Natural killer cell (primary cell): ENCODE measurements around the gene SNX13. TPM values are rescaled to one million over a fixed set of nuclear protein-coding genes. Genes with fewer than 3 reads are reported as not detected.

Source experiments
- ATAC-seq, 3 donors: fragments of 150-1000 bp in 2 of 3; fragments of 200-7000 bp in 1 of 3; cut with Tn5 transposase; 1 replicate in 1 of 3; 2 replicates in 2 of 3; pipeline ENCODE4 v1.10.0; 2021; ENCODE audit warnings: mild to moderate bottlenecking in 2 of 3, moderate library complexity in 2 of 3
- DNase-seq, 2 donors: peaks; one replicate each; pipeline versions ENCODE4 v3.0.0 to v3.0.0-alpha.2; 2013 to 2021; ENCODE audit warnings: mixed read lengths in 1 of 2
- H3K27ac ChIP-seq: one replicate; pipeline ENCODE4 v1.5.1; 2013; ENCODE audit warnings: mild to moderate bottlenecking, low read length
- H3K27me3 ChIP-seq: one replicate; pipeline ENCODE4 v1.6.1; 2013; ENCODE audit warnings: low read length; ENCODE audit not compliant: control insufficient read depth, insufficient read depth
- H3K36me3 ChIP-seq: one replicate; pipeline ENCODE4 v1.6.1; 2013; ENCODE audit warnings: low read length; ENCODE audit not compliant: control insufficient read depth, insufficient read depth
- H3K4me1 ChIP-seq: one replicate; pipeline ENCODE4 v1.6.1; 2013; ENCODE audit warnings: low read length; ENCODE audit not compliant: control insufficient read depth, insufficient read depth
- H3K4me3 ChIP-seq: one replicate; pipeline ENCODE4 v1.5.1; 2013; ENCODE audit warnings: low read length
- H3K9me3 ChIP-seq: one replicate; pipeline ENCODE4 v1.6.1; 2013; ENCODE audit warnings: low read length; ENCODE audit not compliant: control insufficient read depth, insufficient read depth
- H3K27ac Mint-ChIP-seq, 2 donors: one replicate each; pipeline ENCODE4 v1.8.0; 2022; ENCODE audit warnings: mild to moderate bottlenecking in 2 of 2, mixed read lengths in 2 of 2, moderate library complexity in 1 of 2
- H3K27me3 Mint-ChIP-seq, 2 donors: one replicate each; pipeline ENCODE4 v1.8.0; 2022; ENCODE audit warnings: low read depth in 2 of 2, mixed read lengths in 2 of 2
- H3K36me3 Mint-ChIP-seq: one replicate; pipeline ENCODE4 v1.8.0; 2022; ENCODE audit warnings: mixed read lengths
- H3K4me1 Mint-ChIP-seq, 2 donors: one replicate each; pipeline ENCODE4 v1.8.0; 2022; ENCODE audit warnings: mixed read lengths in 2 of 2
- H3K4me3 Mint-ChIP-seq: one replicate; pipeline ENCODE4 v1.8.0; 2022; ENCODE audit warnings: mild to moderate bottlenecking, moderate library complexity, mixed read lengths
- H3K9me3 Mint-ChIP-seq, 2 donors: one replicate each; pipeline ENCODE4 v1.8.0; 2022; ENCODE audit warnings: mixed read lengths in 2 of 2
- CTCF ChIP-seq: fragments of 200-600 bp; IDR thresholded peaks from one replicate; pipeline ENCODE4 v1.8.0; 2022; ENCODE audit warnings: antibody characterized with exemption
- WGBS: methylation state at CpG from one replicate; pipeline ENCODE4 v1.1.7; 2013; ENCODE audit warnings: missing lambda C conversion rate; ENCODE audit not compliant: insufficient coverage; 5-methylcytosine and 5-hydroxymethylcytosine counted together
- intact Hi-C: fragments of 100-400 bp; cut with micrococcal nuclease; formaldehyde crosslinking; loops from one replicate; pipeline ENCODE4 v1.14.2; 2022
- total RNA-seq, 4 donors: library from RNA; stranded (reverse); fragments of 120-200 nt in 1 of 4; gene quantifications; one replicate each; pipeline versions ENCODE4 v1.2.3 to v1.2.4, GENCODE V29; 2013 to 2022

SNX13 gene
- total RNA-seq, 3 donors from 2014 or later (not counting 1 experiment from before 2014, with no cell fraction given), result 34.8 to 38.5 (median 37.4) TPM

GRCh38 chr7:17870406-17870805, 69.9 kb downstream of the SNX13 start:
- no peaks in the 10 kb centered on the region for H3K27me3 ChIP-seq
- DNase-seq (no peak), ATAC-seq (no peak)
- no peak overlapping the region for H3K4me3 Mint-ChIP-seq
- H3K9me3 Mint-ChIP-seq, result no peaks in the 10 kb centered on the region
- H3K4me1 Mint-ChIP-seq, result no peaks in the 10 kb centered on the region
- intact Hi-C loops, result no loop called here
- H3K9me3 ChIP-seq, result no peaks in the 10 kb centered on the region
- H3K36me3 Mint-ChIP-seq, result peaks cover 13% of the 10 kb centered on the region
- no peak overlapping the region for H3K4me3 ChIP-seq
- 100% methylated on average over 1 of the region's 2 CpGs for WGBS
- no peak overlapping the region for H3K27ac Mint-ChIP-seq
- H3K4me1 ChIP-seq, result no peaks in the 10 kb centered on the region
- no peak for TF ChIP-seq CTCF
- no peaks in the 10 kb centered on the region for H3K27me3 Mint-ChIP-seq
- H3K27ac ChIP-seq, result no peak overlapping the region
- peaks cover 47% of the 10 kb centered on the region for H3K36me3 ChIP-seq

DNA sequence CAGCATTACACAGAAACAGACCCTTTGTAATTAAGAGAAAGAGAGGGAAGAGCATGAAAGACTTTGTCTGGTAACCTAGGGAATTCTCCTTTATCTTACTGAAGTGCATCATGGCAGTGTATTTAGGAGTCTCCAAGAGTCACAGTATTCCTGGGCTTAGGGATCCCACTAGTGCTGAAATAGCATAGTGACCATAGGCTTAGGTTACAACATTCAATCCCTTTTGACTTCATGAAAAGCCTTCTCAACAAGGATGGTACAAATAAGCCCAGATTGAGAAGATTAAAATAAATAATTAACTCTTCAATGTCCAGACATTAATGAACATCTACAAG, 76.5 kb downstream of the SNX13 start:
- H3K4me3 Mint-ChIP-seq, result no peak overlapping the region
- peak overlapping the region in 1 of 2 donors; percentile 13 for H3K27ac Mint-ChIP-seq
- peaks cover 19 to 32% of the 10 kb centered on the region in 2 donors for H3K4me1 Mint-ChIP-seq
- Histone ChIP-seq H3K27me3 (no peaks in the 10 kb centered on the region), H3K9me3 (no peaks in the 10 kb centered on the region), H3K4me1 (peaks cover 9% of the 10 kb centered on the region), H3K27ac (no peak overlapping the region), H3K4me3 (no peak overlapping the region), H3K36me3 (peaks cover 22% of the 10 kb centered on the region)
- intact Hi-C loops, result no loop called here
- TF ChIP-seq CTCF, result no peak
- no peaks in the 10 kb centered on the region for H3K9me3 Mint-ChIP-seq
- H3K36me3 Mint-ChIP-seq, result peaks cover 36% of the 10 kb centered on the region
- H3K27me3 Mint-ChIP-seq, result no peaks in the 10 kb centered on the region
- no peak for DNase-seq
- no peak for ATAC-seq

- no peak overlapping the region for H3K27ac ChIP-seq
- TF ChIP-seq CTCF, result no peak
- Mint-ChIP-seq H3K4me3 (no peak overlapping the region), H3K27ac (peak overlapping the region in 1 of 2 donors; percentile 31), H3K9me3 (no peaks in the 10 kb centered on the region), H3K36me3 (peaks cover 36% of the 10 kb centered on the region), H3K4me1 (peaks cover 19 to 33% of the 10 kb centered on the region in 2 donors), H3K27me3 (no peaks in the 10 kb centered on the region)
- no peaks in the 10 kb centered on the region for H3K27me3 ChIP-seq
- WGBS, result 94% methylated on average over 6 of the region's 7 CpGs
- peaks cover 9% of the 10 kb centered on the region for H3K4me1 ChIP-seq
- DNase-seq (no peak), ATAC-seq (peak in 1 of 3 donors; percentile 27)
- H3K4me3 ChIP-seq, result no peak overlapping the region
- H3K9me3 ChIP-seq, result no peaks in the 10 kb centered on the region
- H3K36me3 ChIP-seq, result peaks cover 22% of the 10 kb centered on the region
- intact Hi-C loops, result no loop called here
Observed at GRCh38 chr7:17863095-17863808, 77.0 kb downstream of the SNX13 start.

GRCh38 chr7:17856251-17856650, 84.0 kb downstream of the SNX13 start:
- intact Hi-C loops, result no loop called here
- Mint-ChIP-seq H3K27ac (no peak overlapping the region), H3K9me3 (peaks cover 2 to 3% of the 10 kb centered on the region in 2 donors), H3K27me3 (no peaks in the 10 kb centered on the region), H3K4me3 (no peak overlapping the region), H3K36me3 (peaks cover 33% of the 10 kb centered on the region), H3K4me1 (peaks cover 11 to 43% of the 10 kb centered on the region in 2 donors)
- Histone ChIP-seq H3K27ac (no peak overlapping the region), H3K9me3 (no peaks in the 10 kb centered on the region), H3K27me3 (no peaks in the 10 kb centered on the region), H3K36me3 (no peaks in the 10 kb centered on the region), H3K4me1 (peaks cover 5% of the 10 kb centered on the region), H3K4me3 (no peak overlapping the region)
- DNase-seq (no peak), ATAC-seq (no peak)
- 100% methylated on average over 1 of the region's 1 CpG for WGBS
- TF ChIP-seq CTCF, result no peak
